GM12878 (cell line): ENCODE results near the gene METTL27. TPM values are rescaled to one million over a fixed set of nuclear protein-coding genes. Genes with fewer than 3 reads are reported as not detected.

ENCODE experiments used
- CHD2 ChIP-seq: IDR thresholded peaks from 2 replicates; pipeline ENCODE4 v1.6.1; 2011; ENCODE audit warnings: low read depth, low read length, improper control_type of control experiment, borderline replicate concordance
- CHD4 ChIP-seq: fragments of 200-600 bp; sonication (generic); IDR thresholded peaks from 2 replicates; pipeline ENCODE4 v1.6.1; 2016; ENCODE audit warnings: mild to moderate bottlenecking
- EZH2 ChIP-seq: IDR thresholded peaks from 2 replicates; pipeline ENCODE4 v1.6.1; 2012; ENCODE audit warnings: low read depth, mild to moderate bottlenecking, control low read depth, inconsistent platforms, low read length, borderline replicate concordance; ENCODE audit not compliant: control insufficient read depth
- FOS ChIP-seq: IDR thresholded peaks from 3 replicates; pipeline ENCODE4 v1.6.1; 2011; ENCODE audit warnings: borderline replicate concordance; ENCODE audit not compliant: insufficient read length; ENCODE audit errors: extremely low read depth
- HDGF ChIP-seq: fragments of 450-650 bp; IDR thresholded peaks from 2 replicates; pipeline ENCODE4 v1.6.1; 2016; ENCODE audit warnings: antibody characterized with exemption
- IKZF1 ChIP-seq: fragments of 450-650 bp; conservative IDR thresholded peaks from 2 replicates; pipeline ENCODE4 v1.6.1; 2017; ENCODE audit warnings: antibody characterized with exemption, mild to moderate bottlenecking
- MEF2A ChIP-seq: IDR thresholded peaks from 2 replicates; pipeline ENCODE4 v1.6.1; 2011; ENCODE audit warnings: low read depth, mild to moderate bottlenecking, low read length, moderate library complexity; ENCODE audit not compliant: insufficient read depth
- MEF2B ChIP-seq: fragments of 450-650 bp; IDR thresholded peaks from 2 replicates; pipeline ENCODE4 v1.6.1; 2018; ENCODE audit warnings: mild to moderate bottlenecking, moderate library complexity; ENCODE audit not compliant: partially characterized antibody, poor library complexity, severe bottlenecking
- MYB ChIP-seq: fragments of 150-350 bp; IDR thresholded peaks from 2 replicates; pipeline ENCODE4 v1.6.1; 2014; ENCODE audit warnings: mild to moderate bottlenecking, low read depth, low read length, borderline replicate concordance
- NR2C1 ChIP-seq: fragments of 450-650 bp; IDR thresholded peaks from 2 replicates; pipeline ENCODE4 v1.6.1; 2017; ENCODE audit warnings: antibody characterized with exemption, mild to moderate bottlenecking, moderate library complexity
- POLR2A ChIP-seq: IDR thresholded peaks from 2 replicates; pipeline ENCODE4 v1.6.1; 2011; ENCODE audit warnings: low read depth, mild to moderate bottlenecking, low read length
- RAD51 ChIP-seq: fragments of 450-650 bp; IDR thresholded peaks from 2 replicates; pipeline ENCODE4 v1.6.1; 2016; ENCODE audit warnings: moderate library complexity, mild to moderate bottlenecking, inconsistent platforms
- RELA ChIP-seq: fragments of 450-650 bp; IDR thresholded peaks from 2 replicates; pipeline ENCODE4 v1.8.0; 2014; ENCODE audit warnings: borderline replicate concordance; ENCODE audit not compliant: partially characterized antibody
- RFX5 ChIP-seq: IDR thresholded peaks from 2 replicates; pipeline ENCODE4 v1.6.1; 2011; ENCODE audit warnings: low read depth, low read length, improper control_type of control experiment
- RUNX3 ChIP-seq: IDR thresholded peaks from 2 replicates; pipeline ENCODE4 v1.6.1; 2012; ENCODE audit warnings: low read length, inconsistent platforms
- SIN3A ChIP-seq: IDR thresholded peaks from 2 replicates; pipeline ENCODE4 v1.6.1; 2012; ENCODE audit warnings: low read depth, low read length, improper control_type of control experiment
- SREBF2 ChIP-seq: IDR thresholded peaks from 2 replicates; pipeline ENCODE4 v1.6.1; 2012; ENCODE audit warnings: mild to moderate bottlenecking, low read length
- STAT1 ChIP-seq: fragments of 450-650 bp; conservative IDR thresholded peaks from 2 replicates; pipeline ENCODE4 v1.6.1; 2014; ENCODE audit warnings: antibody characterized with exemption, mild to moderate bottlenecking
- YBX1 ChIP-seq: fragments of 450-650 bp; IDR thresholded peaks from 2 replicates; pipeline ENCODE4 v1.6.1; 2016; ENCODE audit warnings: antibody characterized with exemption
- polyA plus RNA-seq, 11 experiments: library from polyadenylated mRNA; depleted of rRNA in 4 of 11; unstranded in 6 of 11; stranded (reverse) in 5 of 11; fragments of >200 nt; fragmentation: Nextera tagmentation in 4 of 11; fragmentation: Illumina TruSeq in 1 of 11; extraction: Ambion mirVana in 4 of 11; extraction: Trizol in 1 of 11; gene quantifications; 1 replicate in 1 of 11; 2 replicates in 10 of 11; pipeline versions ENCODE4 v1.2.1 to v1.2.3, GENCODE V29; 2011 to 2016; ENCODE audit warnings: inconsistent platforms in 2 of 11, missing spikeins in 2 of 11, low read depth in 1 of 11
- total RNA-seq, 4 experiments: library from RNA; depleted of rRNA in 3 of 4; stranded (reverse); fragments of >200 nt in 3 of 4; fragmentation: Illumina TruSeq in 1 of 4; extraction: Trizol in 1 of 4; gene quantifications; 2 replicates each; pipeline versions ENCODE4 v1.2.1 to v1.2.3, GENCODE V29; 2013 to 2021
- TF ChIP-seq, protein P1 (sequence below), 3 experiments: IDR thresholded peaks in 2 of 3; conservative IDR thresholded peaks in 1 of 3; 2 replicates each; pipeline ENCODE4 v1.5.1; 2011; ENCODE audit warnings: low read depth in 3 of 3, low read length in 3 of 3, mild to moderate bottlenecking in 3 of 3, control low read depth in 2 of 3, moderate library complexity in 2 of 3, inconsistent platforms in 1 of 3, mixed read lengths in 1 of 3; ENCODE audit not compliant: control insufficient read depth in 2 of 3, insufficient read depth in 1 of 3; ENCODE audit errors: extremely low read depth in 1 of 3
- TF ChIP-seq, protein P2 (sequence below): fragments of 450-650 bp; IDR thresholded peaks from 2 replicates; pipeline ENCODE4 v1.6.1; 2017; ENCODE audit warnings: low read depth, mild to moderate bottlenecking, moderate library complexity
- TF ChIP-seq, protein P3 (sequence below): fragments of 450-650 bp; conservative IDR thresholded peaks from 2 replicates; pipeline ENCODE4 v1.6.1; 2017; ENCODE audit warnings: mild to moderate bottlenecking, moderate library complexity
- TF ChIP-seq, protein P4 (sequence below): fragments of 450-650 bp; IDR thresholded peaks from 2 replicates; pipeline ENCODE4 v1.6.1; 2017; ENCODE audit warnings: antibody characterized with exemption, mild to moderate bottlenecking, moderate library complexity

Gene METTL27
- total and polyA plus RNA-seq, 10 of the 15 experiments (the other 5 are each of a cell fraction or from before 2014, with no cell fraction given), result 0.10 to 3.4 (median 0.68) TPM

DNA sequence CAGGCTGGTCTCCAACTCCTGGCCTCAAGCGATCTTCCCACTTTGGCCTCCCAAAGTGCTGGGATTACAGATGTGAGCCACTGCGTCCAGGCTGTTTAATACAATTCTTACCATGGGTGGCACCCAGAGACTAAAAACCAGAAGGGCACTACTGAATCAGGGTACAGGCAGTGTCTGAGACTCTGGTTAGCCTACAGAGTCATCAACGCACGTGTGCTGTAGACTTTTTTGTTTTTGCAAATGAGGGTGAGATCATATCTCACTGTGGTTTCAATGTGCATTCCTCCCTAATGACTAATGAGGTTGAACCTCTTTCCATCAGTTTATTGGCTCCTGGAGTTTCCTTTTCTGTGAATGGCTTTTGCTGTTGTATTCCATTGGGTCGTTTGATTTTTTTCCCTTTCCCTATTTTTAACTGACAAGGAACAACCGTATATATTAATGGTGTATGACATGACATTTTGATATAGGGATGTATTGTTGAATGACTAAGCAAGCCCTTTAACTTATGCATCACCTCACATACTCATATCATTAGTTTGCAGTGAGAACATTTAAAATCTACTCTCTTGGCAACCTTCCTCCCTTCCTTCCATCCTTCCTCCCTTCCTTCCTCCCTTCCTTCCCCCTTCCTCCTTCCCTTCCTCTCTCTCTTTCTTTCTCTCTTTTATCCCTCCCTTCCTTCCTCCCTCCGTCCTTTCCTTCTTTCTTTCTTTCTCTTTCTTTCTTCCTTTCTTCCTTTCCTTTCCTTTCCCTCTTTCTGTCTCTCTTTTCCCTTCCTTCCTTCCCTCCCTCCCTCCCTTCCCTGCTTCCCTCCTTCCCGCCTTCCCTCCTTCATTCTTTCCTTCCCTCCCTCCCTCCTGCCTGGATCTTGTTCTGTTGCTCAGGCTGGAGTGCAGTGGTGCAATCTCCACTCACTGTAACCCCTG lies 9.4 kb upstream of the METTL27 start (continued):
- TF ChIP-seq, protein P1, sequence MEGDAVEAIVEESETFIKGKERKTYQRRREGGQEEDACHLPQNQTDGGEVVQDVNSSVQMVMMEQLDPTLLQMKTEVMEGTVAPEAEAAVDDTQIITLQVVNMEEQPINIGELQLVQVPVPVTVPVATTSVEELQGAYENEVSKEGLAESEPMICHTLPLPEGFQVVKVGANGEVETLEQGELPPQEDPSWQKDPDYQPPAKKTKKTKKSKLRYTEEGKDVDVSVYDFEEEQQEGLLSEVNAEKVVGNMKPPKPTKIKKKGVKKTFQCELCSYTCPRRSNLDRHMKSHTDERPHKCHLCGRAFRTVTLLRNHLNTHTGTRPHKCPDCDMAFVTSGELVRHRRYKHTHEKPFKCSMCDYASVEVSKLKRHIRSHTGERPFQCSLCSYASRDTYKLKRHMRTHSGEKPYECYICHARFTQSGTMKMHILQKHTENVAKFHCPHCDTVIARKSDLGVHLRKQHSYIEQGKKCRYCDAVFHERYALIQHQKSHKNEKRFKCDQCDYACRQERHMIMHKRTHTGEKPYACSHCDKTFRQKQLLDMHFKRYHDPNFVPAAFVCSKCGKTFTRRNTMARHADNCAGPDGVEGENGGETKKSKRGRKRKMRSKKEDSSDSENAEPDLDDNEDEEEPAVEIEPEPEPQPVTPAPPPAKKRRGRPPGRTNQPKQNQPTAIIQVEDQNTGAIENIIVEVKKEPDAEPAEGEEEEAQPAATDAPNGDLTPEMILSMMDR (IDR thresholded peaks at IDR 0.05 in 2 of 3, conservative IDR thresholded peaks at IDR 0.05 in 1 of 3; ENCODE audit: control insufficient read depth in 2 of 3, extremely low read depth in 1 of 3, insufficient read depth in 1 of 3, low read depth in 3 of 3, low read length in 3 of 3), result no peak
- TF ChIP-seq, protein P2, sequence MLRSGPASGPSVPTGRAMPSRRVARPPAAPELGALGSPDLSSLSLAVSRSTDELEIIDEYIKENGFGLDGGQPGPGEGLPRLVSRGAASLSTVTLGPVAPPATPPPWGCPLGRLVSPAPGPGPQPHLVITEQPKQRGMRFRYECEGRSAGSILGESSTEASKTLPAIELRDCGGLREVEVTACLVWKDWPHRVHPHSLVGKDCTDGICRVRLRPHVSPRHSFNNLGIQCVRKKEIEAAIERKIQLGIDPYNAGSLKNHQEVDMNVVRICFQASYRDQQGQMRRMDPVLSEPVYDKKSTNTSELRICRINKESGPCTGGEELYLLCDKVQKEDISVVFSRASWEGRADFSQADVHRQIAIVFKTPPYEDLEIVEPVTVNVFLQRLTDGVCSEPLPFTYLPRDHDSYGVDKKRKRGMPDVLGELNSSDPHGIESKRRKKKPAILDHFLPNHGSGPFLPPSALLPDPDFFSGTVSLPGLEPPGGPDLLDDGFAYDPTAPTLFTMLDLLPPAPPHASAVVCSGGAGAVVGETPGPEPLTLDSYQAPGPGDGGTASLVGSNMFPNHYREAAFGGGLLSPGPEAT, result 0 out of 2 replicates have a peak, but pooled peaks have one; percentile 21
- TF ChIP-seq FOS, result no peak
- no peak for TF ChIP-seq STAT1
- no peak for TF ChIP-seq SREBF2
- TF ChIP-seq, protein P3, sequence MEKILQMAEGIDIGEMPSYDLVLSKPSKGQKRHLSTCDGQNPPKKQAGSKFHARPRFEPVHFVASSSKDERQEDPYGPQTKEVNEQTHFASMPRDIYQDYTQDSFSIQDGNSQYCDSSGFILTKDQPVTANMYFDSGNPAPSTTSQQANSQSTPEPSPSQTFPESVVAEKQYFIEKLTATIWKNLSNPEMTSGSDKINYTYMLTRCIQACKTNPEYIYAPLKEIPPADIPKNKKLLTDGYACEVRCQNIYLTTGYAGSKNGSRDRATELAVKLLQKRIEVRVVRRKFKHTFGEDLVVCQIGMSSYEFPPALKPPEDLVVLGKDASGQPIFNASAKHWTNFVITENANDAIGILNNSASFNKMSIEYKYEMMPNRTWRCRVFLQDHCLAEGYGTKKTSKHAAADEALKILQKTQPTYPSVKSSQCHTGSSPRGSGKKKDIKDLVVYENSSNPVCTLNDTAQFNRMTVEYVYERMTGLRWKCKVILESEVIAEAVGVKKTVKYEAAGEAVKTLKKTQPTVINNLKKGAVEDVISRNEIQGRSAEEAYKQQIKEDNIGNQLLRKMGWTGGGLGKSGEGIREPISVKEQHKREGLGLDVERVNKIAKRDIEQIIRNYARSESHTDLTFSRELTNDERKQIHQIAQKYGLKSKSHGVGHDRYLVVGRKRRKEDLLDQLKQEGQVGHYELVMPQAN, result no peak
- no peak for TF ChIP-seq POLR2A
- no peak for TF ChIP-seq EZH2
- peak; percentile 81 for TF ChIP-seq RUNX3
- no peak for TF ChIP-seq CHD2
- TF ChIP-seq NR2C1, result no peak
- peak; percentile 69 for TF ChIP-seq IKZF1
- no peak for TF ChIP-seq CHD4
- no peak for TF ChIP-seq RFX5
- TF ChIP-seq, protein P4, sequence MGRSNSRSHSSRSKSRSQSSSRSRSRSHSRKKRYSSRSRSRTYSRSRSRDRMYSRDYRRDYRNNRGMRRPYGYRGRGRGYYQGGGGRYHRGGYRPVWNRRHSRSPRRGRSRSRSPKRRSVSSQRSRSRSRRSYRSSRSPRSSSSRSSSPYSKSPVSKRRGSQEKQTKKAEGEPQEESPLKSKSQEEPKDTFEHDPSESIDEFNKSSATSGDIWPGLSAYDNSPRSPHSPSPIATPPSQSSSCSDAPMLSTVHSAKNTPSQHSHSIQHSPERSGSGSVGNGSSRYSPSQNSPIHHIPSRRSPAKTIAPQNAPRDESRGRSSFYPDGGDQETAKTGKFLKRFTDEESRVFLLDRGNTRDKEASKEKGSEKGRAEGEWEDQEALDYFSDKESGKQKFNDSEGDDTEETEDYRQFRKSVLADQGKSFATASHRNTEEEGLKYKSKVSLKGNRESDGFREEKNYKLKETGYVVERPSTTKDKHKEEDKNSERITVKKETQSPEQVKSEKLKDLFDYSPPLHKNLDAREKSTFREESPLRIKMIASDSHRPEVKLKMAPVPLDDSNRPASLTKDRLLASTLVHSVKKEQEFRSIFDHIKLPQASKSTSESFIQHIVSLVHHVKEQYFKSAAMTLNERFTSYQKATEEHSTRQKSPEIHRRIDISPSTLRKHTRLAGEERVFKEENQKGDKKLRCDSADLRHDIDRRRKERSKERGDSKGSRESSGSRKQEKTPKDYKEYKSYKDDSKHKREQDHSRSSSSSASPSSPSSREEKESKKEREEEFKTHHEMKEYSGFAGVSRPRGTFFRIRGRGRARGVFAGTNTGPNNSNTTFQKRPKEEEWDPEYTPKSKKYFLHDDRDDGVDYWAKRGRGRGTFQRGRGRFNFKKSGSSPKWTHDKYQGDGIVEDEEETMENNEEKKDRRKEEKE, result no peak
- TF ChIP-seq RELA, result no peak
- TF ChIP-seq MYB, result no peak
- no peak for TF ChIP-seq MEF2A
- peak; percentile 34; the same call in 1 of the 2 replicates for TF ChIP-seq RAD51
- no peak for TF ChIP-seq SIN3A
- no peak for TF ChIP-seq YBX1
- TF ChIP-seq HDGF, result no peak
- TF ChIP-seq MEF2B, result no peak
